HUES6 (cell line): Measurements from ENCODE around the gene PMVK.
A peak's percentile ranks its signal among the peaks of the same experiment; 100 is the strongest.

Source experiments
- H3K27ac ChIP-seq: 2 replicates; pipeline ENCODE4 v1.7.0; 2013; ENCODE audit warnings: low read depth, mild to moderate bottlenecking, low read length, inconsistent platforms
- H3K27me3 ChIP-seq: 2 replicates; pipeline ENCODE4 v1.6.1; 2013; ENCODE audit warnings: low read length; ENCODE audit not compliant: control insufficient read depth, insufficient read depth
- H3K36me3 ChIP-seq: 2 replicates; pipeline ENCODE4 v1.6.1; 2013; ENCODE audit warnings: low read length; ENCODE audit not compliant: control insufficient read depth, insufficient read depth
- H3K4me1 ChIP-seq: 2 replicates; pipeline ENCODE4 v1.6.1; 2013; ENCODE audit warnings: low read length; ENCODE audit not compliant: control insufficient read depth, insufficient read depth
- H3K4me3 ChIP-seq: 2 replicates; pipeline ENCODE4 v1.5.1; 2013; ENCODE audit warnings: low read depth, low read length
- H3K9ac ChIP-seq: one replicate; pipeline ENCODE4 v1.6.1; 2013; ENCODE audit warnings: mild to moderate bottlenecking, low read length
- H3K9me3 ChIP-seq: 2 replicates; pipeline ENCODE4 v1.6.1; 2013; ENCODE audit warnings: low read depth, low read length; ENCODE audit not compliant: control insufficient read depth, insufficient read depth

PMVK gene

DNA sequence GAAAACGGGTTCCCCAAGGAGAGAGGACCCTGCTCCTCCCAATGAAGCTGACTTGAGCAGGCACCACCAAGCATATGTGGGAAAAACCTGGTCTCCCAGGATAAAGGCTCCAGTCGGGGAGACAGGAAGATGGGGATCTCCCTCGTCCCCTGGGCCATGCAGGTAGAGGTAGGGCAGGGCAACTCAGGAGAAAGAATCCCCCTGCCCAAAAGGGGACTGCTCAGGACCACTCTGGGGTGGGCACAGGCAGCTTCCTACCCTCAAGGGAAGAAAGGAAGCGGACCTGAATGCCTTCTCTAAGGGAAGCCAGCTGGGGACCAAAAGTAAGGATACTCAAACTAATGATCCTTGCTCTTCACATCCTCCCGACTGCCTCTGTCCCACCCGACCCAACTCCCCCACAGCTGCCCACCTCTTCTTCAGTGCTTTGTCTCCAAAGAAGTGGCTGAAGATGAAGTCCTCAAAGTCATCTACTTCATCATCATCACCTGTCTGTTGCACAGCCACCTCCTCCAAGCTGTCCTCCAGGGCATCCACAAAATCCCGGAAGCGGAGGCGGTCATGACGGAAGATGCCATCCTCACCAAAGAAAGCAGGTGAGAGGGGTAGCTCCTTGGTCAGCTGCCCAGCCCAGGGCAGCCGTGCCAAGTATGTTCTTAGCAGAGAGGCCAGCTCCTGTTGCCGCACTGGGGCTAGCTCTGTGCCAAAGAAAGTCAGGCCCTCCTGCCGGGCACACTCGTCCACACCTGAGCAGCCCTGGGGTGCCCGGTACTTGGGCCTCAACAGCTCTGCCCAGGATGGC, 8.8 kb upstream of the PMVK start:
- H3K9ac ChIP-seq: no peak overlapping the region
- no peaks in the 10 kb centered on the region for H3K27me3 ChIP-seq
- H3K36me3 ChIP-seq: peaks cover 12% of the 10 kb centered on the region
- no peak overlapping the region for H3K27ac ChIP-seq
- H3K4me1 ChIP-seq: peaks cover 7% of the 10 kb centered on the region
- H3K9me3 ChIP-seq: no peaks in the 10 kb centered on the region
- H3K4me3 ChIP-seq: no peak overlapping the region

GRCh38 chr1:154944401-154945159, 8.1 kb upstream of the PMVK start:
- Histone ChIP-seq H3K27ac (no peak overlapping the region), H3K27me3 (no peaks in the 10 kb centered on the region), H3K9me3 (no peaks in the 10 kb centered on the region), H3K9ac (no peak overlapping the region), H3K4me3 (no peak overlapping the region), H3K36me3 (peaks cover 12% of the 10 kb centered on the region), H3K4me1 (peaks cover 7% of the 10 kb centered on the region)

GRCh38 chr1:154943649-154944400, 7.3 kb upstream of the PMVK start:
- no peaks in the 10 kb centered on the region for H3K9me3 ChIP-seq
- H3K9ac ChIP-seq: no peak overlapping the region
- peaks cover 12% of the 10 kb centered on the region for H3K36me3 ChIP-seq
- peaks cover 7% of the 10 kb centered on the region for H3K4me1 ChIP-seq
- no peaks in the 10 kb centered on the region for H3K27me3 ChIP-seq
- H3K4me3 ChIP-seq: no peak overlapping the region
- no peak overlapping the region for H3K27ac ChIP-seq

- H3K9ac ChIP-seq: no peak overlapping the region
- peaks cover 11% of the 10 kb centered on the region for H3K4me1 ChIP-seq
- no peak overlapping the region for H3K27ac ChIP-seq
- 0 out of 2 replicates have a peak, but pooled peaks cover 4% of the 10 kb centered on the region for H3K36me3 ChIP-seq
- no peaks in the 10 kb centered on the region for H3K27me3 ChIP-seq
- no peaks in the 10 kb centered on the region for H3K9me3 ChIP-seq
- no peak overlapping the region for H3K4me3 ChIP-seq
Observed at GRCh38 chr1:154941333-154942013, 5.0 kb upstream of the PMVK start.

DNA sequence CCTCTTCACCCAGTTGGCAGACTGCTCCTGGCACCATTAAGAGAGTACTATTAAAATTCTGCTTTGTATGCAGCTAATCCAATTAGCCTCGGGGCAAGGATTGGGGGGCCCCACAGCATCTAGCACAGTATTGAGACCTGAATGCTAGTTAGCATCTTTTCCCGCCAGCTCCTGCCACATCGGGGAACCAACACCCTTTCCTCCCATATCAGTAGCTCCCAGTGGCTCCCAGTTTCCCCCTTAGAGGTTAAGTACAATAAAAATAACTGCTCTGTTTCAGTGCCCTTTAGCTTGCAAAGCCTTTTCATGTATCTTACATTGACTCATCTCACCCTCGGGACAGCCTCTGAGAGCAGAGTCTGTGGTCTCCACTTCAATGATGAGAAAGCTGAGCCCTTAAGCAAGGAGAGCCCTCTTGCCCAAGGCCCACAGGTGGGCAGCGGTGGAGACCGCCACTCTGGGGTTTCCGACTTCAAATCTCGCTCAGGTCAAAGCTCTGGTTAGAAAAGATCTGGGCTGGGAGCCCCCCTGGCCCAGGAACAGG, 4.2 kb upstream of the PMVK start:
- Histone ChIP-seq H3K27ac (no peak overlapping the region), H3K9me3 (no peaks in the 10 kb centered on the region), H3K4me3 (no peak overlapping the region), H3K4me1 (peaks cover 11% of the 10 kb centered on the region), H3K9ac (no peak overlapping the region), H3K36me3 (0 out of 2 replicates have a peak, but pooled peaks cover 4% of the 10 kb centered on the region), H3K27me3 (no peaks in the 10 kb centered on the region)

- Histone ChIP-seq H3K27me3 (no peaks in the 10 kb centered on the region), H3K4me1 (peaks cover 11% of the 10 kb centered on the region), H3K4me3 (no peak overlapping the region), H3K9me3 (no peaks in the 10 kb centered on the region), H3K27ac (no peak overlapping the region), H3K36me3 (no peaks in the 10 kb centered on the region), H3K9ac (no peak overlapping the region)
Observed at GRCh38 chr1:154940213-154940560, 3.7 kb upstream of the PMVK start.

DNA sequence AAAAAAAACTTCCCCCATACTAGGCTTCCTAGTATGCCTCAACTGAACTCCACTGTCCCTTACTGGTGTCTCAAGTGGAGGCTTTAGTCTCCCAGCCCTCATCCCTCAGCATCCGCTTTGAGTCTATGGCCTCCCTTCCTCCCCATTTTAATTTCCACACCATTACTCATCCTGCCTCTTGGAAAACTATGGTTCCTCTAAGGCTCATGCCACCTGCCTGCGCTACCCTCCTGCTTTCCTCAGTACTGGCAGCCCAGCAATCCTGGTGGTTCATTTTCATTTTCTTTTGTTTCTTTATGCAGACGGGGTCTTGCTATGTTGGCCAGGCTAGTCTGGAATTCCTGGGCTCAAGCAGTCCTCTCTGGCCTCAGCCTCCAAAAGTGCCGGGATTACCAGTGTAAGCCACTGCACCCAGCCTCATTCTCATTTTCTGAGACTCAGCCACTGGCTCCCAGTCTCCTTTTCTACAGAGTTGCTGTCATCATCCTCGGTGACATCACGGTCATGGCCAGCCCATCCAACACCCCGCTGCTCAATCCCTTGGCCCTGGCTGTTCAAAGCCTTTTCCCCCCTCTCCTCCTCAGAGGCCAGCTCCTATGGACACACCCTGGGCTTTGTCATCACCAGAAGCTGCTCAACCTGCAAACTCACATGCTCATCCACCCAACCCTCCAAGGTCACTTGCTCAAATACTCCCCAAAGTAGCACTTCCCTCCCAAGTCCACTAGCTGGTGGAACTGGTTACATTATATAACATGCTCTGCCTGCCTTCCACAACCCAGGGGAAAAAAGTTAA, 2.3 kb upstream of the PMVK start:
- H3K4me3 ChIP-seq: no peak overlapping the region
- no peaks in the 10 kb centered on the region for H3K27me3 ChIP-seq
- peaks cover 6% of the 10 kb centered on the region; the same call in 1 of the 2 replicates for H3K4me1 ChIP-seq
- H3K27ac ChIP-seq: no peak overlapping the region
- H3K36me3 ChIP-seq: no peaks in the 10 kb centered on the region
- H3K9me3 ChIP-seq: no peaks in the 10 kb centered on the region
- H3K9ac ChIP-seq: no peak overlapping the region

DNA sequence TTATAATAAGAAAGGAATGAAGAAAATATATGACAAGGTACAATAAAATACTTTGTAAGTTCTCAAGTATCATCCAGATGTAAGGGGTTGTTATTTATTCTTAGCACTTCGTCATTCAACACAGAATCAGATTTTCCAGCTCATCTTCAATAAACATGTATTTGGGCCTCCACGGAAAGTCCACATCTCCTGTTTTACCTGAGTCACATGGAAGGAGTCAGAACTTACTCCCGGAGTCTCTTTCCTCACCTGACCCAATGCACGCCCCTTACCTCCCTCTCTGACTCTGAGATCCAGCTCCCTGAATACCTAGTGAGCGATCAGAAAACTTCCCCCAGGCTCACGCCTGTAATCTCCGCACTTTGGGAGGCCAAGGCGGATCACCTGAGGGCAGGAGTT, 1.5 kb upstream of the PMVK start:
- H3K36me3 ChIP-seq: no peaks in the 10 kb centered on the region
- peak overlapping the region; percentile 96; the same call in 1 of the 2 replicates for H3K27ac ChIP-seq
- H3K9ac ChIP-seq: no peak overlapping the region
- no peaks in the 10 kb centered on the region for H3K9me3 ChIP-seq
- H3K27me3 ChIP-seq: no peaks in the 10 kb centered on the region
- peak overlapping the region; percentile 69 for H3K4me3 ChIP-seq
- H3K4me1 ChIP-seq: peaks cover 6% of the 10 kb centered on the region; the same call in 1 of the 2 replicates

- Histone ChIP-seq H3K9me3 (no peaks in the 10 kb centered on the region), H3K27ac (peak overlapping the region; percentile 96), H3K4me3 (peak overlapping the region; percentile 69), H3K27me3 (no peaks in the 10 kb centered on the region), H3K36me3 (no peaks in the 10 kb centered on the region), H3K4me1 (peaks cover 6% of the 10 kb centered on the region; the same call in 1 of the 2 replicates), H3K9ac (peak overlapping the region; percentile 93)
Observed at GRCh38 chr1:154937085-154937987, 817 bp upstream of the PMVK start.
